Measurements from ENCODE around the gene IFITM1.
A peak's percentile ranks its signal among the peaks of the same experiment; 100 is the strongest.

The IFITM1 gene

DNA sequence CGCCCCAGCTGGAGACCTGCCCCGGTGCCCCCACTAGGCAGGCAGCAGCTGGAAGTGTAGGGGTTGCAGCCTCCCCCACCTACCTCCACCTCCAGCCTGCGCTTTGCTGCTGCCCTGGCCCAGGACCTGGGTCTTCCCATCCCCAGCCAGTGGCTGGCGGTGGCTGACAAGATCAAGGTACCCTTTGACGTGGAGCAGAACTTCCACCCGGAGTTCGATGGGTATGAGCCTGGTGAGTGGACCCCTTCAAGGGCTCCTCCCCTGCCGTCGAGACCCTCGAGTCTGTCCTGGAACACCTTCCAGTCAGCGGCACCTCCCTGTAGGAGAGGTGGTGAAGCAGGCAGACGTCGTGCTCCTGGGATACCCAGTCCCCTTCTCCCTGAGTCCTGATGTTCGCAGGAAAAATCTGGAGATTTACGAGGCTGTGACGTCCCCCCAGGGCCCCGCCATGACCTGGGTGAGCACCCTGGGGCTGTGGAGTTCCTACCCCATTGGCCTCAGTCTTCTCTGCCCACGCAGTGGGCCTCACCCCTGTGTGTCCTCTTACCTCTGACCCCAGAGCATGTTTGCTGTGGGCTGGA lies 20.5 kb upstream of the IFITM1 start:
- no peak for DNase-seq

DNA sequence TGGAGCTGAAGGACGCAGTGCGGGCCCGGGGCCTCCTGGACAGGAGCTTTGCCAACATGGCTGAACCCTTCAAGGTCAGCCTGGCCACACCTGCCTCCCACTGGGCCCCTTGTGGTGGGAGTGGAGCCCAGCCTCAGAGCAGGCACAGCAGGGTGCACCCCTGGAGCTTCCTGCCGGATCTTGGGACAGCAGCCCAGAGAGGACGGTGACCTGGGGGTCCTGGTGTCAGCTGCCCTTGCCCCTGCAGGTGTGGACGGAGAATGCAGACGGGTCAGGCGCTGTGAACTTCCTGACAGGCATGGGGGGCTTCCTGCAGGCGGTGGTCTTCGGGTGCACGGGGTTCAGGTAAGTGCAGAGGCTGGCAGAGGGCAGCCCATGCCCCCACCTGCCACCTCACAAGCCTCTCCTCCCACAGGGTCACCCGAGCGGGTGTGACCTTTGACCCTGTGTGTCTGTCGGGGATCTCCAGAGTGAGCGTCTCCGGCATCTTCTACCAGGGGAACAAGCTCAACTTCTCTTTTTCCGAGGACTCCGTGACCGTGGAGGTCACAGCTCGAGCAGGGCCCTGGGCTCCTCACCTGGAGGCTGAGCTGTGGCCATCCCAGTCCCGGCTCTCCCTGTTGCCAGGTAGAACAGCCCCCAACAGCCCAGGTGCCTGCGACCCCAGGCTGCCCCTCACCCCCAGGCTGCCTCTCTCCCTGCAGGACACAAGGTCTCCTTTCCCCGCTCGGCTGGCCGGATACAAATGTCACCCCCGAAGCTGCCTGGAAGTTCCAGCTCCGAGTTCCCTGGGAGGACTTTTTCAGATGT lies 19.8 kb upstream of the IFITM1 start:
- DNase-seq = no peak

DNA sequence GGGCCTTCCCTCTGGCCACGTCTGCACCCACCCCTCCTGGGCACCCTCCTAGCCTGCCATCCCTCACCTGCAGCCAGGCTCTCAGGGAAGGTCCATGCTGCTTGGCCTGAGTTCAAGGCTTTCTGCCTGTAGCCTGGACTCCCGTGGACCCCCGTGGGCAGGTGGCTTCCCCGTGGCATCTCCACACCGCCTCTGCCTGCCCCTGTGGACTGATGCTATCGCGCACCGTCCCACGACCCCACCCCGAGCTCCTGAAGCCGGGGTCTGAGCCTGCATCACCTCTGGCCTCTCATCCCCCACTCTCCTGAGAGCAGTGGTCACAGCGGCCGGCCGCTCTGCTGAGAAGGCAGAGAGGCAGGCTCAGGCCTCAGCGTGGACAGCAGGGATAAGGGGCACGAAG lies 19.1 kb upstream of the IFITM1 start:
- no peak for DNase-seq

DNA sequence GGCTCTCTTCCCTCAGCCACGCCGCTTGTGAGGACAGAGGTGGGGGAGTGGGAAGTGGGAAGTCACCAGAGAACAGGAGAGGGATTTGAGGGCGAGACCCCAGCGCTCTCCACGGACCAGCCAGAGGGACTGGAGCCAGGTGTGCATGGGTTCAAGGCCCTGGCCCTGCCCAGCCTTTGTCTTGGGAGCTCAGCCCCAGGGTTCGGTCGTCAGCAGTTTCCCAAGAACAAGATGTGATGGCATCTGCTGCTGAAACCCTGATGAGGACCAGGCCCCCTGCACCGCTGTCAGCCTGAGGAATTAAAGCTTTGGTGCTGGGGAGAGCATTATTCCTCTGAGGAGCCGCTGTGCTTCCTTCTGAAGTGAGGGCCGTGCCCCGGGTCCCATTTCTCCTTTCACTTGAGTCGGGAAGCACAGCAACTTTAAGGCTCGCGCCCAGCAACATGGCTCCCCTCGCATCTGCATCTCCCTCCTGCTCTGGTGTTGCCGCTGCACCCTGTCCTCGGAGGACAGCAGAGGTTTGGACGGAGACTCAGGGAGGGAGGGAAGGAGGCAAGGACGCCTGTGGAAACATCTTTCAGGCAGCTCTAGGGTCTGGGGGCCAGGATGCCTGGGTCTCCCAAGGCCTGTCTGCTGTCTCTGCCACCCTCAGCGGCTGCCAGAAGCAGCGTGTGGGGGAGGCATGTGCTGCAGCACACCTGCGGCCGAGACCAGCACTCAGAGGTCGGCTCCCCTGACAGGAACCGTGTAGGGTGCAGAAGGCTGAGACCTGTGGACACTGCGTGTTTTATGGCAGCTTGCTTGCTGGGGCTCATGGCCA lies 18.3 kb upstream of the IFITM1 start:
- DNase-seq = no peak

DNA sequence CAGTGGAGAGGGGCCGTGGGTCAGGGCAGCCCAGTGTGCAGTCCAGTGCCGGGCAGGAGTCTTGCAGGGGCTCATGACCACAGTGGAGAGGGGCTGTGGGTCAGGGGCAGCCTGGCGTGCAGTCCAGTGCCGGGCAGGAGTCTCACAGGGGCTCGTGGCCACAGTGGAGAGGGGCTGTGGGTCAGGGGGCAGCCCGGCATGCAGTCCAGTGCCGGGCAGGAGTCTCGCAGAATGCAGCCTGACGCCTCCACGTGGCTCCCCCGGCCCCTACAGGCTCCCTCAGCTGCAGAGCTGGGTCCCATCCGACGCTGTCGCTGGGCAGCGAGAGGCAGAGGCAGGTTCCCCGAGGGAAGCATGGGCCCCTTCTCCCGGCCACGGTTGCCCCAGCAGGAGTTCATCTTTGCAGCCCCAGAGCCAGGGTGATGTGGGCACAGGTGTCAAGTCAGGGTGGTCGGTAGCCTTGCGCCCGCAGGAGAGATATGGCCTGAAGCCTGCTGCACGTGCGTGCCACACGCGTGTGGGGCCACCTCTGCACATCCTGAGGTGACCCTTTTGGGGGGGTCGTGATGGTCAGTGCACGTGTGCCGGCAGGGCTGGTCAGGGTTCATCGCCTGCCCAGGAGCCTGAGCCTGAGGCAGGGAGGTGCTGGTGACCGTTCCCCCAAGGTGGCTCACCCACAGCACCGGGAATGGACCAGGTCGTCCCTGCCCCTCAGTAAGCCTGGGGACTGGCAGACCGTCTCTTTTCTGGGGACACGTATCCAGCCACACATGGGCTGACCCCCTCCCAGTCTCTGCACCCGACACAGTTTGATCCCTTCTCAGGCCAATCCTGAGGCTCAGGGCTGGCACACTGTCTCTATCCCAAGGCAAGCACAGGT lies 17.4 kb upstream of the IFITM1 start:
- no peak for DNase-seq

DNA sequence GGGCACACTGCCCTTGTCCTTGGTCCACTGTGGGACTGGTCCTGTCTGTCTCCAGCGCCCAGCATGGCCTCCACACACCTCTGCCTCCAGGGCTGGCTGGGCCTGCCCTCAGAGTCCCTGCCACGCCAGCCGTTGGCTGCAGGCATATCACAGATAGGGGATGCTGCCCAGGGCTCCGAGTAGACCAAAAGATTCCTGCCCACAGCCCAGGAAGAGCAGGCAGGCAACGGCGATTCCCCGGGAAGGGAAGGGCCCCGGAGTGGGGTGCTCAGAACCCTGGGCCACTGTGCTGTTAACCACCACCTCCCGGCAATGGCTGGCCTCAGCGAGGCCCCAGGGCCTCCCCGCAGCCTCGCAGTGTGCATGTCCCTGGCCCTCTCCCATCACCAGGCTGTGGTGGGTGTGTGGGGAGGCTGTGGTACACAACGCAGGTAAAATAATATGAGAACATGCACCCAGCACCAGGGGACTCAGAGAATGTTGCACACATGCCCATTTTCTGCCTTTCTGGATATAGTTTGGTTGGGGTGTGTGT lies 16.7 kb upstream of the IFITM1 start:
- no peak for DNase-seq

DNA sequence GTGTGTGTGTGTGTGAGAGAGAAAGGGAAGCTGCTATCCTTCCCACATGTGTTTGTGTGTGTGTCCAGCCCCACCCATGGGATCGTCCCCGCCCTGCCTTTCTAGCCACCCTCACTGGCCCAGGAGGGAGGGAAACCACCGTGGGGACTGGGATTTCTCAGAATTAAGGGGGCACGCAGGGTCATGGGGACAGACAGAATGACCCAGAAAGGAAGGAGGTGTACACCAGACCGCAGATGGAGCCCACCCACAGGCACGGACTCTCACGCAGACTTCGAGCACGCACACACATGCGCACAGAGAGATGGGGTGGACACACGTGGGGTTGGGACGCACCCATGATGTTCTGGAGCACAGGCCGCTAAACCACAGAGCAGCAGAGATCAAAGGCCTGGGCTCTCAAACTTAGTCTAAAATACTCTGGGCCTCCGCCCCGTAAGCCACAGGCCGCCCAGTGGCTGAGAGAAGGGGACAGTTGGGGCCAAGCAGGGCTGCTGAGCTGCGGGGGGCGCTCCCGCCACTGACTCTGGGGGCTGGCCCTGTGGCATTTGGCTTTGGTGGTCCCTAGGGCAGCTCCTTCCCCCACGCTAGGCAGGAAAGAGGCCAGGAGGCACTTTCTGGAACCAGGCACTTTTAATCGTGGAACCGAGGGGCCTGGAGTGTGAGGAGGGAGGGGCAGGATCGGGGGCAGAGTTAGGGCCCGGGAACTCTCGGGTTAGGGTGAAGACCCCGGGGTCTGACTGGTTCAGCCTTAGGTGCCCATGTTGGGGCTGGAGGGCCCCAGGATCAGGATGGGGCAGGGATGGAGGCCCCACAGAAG lies 16.0 kb upstream of the IFITM1 start:
- no peak for DNase-seq

DNA sequence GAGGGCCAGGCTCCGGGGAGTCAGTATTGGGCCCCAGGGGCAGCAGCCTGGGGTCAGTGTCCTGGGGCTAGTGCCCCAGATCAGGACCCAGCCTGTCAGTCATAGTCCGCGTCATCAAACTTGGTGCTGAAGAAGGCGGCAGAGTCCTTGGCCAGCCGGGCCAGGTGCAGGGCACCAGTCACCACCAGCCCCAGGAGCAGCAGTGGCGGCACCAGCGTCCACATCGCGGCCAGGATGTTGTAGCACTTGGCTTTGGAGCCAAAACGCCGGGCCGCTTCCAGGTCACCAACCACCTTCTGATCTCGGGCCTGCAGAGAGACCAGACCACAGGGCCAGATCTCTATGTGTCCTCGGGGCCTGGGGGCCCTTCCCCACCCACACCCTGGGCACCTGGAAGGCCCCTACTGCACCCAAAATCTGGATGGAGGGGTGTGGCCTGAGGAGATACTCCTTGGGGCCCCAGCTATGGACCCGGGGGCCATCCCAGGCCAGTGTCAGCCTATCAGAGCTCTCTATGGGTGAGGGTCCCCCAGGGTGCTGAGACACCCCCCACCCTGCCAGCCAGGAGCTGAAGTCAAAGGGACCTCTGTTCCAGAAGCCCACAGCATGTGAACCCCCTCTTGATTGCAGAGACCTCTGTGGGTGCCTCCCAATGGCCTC lies 15.3 kb upstream of the IFITM1 start:
- no peak for DNase-seq

DNA sequence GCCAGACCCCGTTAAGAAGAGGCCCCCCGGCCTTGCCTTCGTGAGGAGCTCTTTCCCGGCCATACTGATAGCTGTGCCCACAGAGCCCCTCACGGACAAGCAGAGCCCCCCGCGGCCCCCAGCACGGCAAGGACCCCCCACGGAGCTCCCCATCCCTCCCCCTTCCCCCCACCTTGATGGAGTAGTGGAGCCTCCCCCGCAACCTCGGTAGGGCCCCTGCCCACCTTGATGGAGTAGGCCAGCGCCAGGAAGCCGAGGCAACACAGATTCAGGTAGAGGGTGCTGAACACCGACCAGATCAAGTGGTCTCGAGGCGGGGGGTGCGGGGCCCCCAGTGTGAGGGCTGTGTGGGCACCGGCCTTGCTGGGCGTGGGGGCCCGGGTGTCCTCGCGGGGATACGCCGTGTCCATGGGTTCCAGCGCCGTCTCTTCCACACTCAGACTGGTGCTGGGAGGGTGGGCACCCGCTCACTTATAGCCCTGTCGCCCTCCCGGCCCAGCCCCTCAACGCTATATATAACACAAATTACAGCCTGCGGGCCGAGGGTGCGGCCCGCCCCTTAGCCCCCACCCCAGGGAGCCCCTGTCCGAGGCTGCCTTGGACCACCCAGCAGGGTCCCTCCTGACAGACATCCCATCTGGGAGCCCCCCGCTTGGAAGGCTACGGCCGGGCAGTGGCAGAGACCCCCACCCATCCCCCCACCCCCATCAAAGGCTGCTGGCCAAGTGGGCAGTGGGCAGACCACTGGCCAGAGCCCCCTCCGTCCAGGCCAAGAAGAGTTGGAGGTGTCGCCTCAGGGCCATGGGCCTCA lies 14.6 kb upstream of the IFITM1 start, which contains the start of gene IFITM5:
Gene IFITM5 (minus strand): TSS at position 446 of the 811 bp plus-strand sequence. CDS start 36 bp downstream, at position 410.
- DNase-seq = no peak

DNA sequence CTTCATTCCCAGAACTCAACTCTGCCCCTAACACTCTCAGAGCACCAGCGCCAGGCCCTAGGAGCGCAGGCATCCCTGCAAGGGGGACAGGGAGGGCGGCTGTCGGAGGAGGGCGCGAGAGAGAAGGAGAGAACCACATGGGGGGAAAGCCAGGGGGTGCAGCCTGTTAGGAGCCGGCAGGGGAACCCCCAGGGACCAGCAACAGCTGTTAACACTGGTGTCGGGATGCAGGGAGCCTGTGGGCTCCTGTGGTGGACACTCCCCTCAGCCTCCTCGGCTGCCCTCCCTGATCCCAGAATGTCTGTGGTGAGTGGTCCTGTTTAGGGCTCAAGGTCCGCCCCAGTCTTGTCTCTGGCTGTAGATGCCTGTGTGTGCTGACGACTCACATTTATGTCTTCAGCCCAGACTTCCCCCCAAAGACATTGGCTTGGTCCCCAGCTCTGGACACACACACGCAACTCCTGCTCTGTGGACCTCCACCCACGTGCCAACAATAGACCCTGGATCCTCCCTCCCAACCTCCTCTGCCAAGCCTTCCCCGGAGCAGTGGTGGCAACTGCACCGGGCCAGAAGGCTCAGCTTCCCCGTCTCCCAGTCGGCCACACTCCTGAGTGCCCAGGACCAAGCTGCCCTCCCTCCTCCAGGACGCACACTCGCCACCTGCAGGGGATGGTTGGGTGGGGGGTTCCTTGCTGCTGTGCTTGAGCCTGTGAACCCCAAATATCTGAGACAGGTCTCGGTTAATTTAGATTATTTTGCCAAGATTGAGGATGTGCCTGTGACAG lies 13.7 kb upstream of the IFITM1 start:
- DNase-seq = no peak

DNA sequence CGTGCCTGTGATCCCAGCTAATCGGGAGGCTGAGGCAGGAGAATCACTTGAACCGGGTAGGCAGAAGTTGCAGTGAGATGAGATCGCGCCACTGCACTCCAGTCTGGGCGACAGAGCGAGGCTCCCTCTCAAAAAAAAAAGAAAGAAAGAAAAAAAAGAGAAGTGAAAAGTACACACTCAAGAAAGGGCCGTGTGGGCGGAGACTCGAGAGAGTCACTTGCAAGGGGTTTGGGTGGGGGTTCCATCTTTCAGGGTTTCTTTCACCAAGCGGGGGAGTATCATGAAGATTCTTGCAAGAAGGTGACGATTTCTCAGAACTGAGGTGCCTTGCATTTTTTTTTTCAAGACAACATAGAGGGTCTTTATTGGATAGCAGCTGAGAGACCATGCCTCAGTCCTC lies 10.5 kb upstream of the IFITM1 start:
- DNase-seq = no peak

DNA sequence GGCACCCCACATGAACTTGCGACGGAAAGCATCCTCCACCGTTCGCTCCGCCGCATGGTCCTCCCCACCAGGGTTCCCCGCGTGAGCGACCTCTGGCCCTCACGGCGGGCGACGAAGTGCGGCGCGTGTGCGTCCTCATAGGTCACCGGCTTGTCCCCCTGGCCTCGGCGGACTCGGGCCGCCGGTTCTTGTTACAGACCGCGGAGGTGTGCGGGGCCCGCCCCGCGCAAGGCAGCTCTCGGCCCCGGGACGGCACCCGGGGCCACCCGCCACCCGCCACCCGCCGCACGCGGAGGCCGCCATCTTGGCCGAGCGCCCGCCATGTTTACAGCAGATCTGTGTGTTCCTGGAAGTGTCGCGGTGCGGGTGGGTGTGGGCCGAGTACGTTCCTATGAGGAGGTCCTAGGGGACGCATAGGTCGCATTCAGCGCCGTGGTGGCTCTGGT lies 9.8 kb upstream of the IFITM1 start:
- DNase-seq = no peak

DNA sequence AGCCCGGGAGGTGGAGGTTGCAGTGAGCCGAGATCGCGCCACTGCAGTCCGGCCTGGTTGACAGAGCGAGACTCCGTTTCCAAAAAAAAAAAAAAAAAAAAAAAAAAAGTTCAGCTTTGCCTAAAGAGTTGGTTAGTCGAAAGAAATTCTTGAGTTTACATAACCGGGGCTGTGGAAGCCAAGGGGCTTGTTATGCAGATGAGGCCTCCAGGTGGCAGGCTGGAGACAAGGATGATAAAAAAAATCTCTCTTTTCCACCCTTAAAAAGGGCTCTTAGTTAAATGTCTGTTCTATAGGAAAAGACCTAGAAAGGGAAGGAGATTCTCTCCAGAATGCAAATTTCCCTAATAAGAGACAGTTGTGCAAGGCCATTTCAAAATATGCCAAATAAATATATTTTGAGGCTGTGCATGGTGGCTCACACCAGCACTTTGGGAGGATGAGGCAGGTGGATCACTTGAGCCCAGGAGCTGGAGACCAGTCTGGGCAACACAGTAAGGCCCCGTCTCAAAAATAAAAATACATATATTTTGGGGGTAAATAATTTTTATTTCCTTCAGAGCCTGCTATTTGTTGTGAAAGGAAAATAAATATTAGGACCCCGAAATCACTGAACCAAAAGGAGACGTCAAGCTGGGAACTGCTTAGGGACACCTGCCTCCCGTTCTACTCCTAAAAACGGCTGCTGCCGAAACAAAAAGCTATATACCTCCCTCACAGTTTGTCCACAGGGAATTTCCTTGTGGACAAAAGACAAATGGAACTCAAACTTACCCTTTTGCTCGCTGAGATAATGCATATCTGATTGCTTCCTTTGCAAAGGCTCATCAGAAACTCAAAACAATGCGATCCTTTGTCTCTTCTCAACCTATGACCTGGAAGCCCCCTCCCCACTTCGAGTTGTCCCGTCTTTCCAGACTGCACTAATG lies 8.7 kb upstream of the IFITM1 start:
- no peak for DNase-seq

DNA sequence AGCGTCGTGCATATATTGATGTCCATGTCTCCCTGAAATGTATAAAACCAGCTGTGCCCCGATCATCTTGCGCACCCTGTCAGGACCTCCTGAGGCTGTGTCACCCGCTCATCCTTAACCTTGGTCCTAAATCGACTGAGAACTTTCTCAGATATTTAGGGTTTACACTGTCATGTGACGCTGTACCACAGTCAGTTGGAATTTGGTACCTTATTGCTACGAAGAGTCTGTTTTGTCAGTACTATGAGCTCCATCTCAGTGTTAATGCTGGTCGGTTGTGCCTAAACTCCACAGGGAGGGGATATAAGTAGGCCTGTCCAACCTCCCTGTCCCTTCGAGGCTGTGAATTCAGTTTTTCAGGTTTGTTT lies 8.0 kb upstream of the IFITM1 start:
- no peak for DNase-seq

DNA sequence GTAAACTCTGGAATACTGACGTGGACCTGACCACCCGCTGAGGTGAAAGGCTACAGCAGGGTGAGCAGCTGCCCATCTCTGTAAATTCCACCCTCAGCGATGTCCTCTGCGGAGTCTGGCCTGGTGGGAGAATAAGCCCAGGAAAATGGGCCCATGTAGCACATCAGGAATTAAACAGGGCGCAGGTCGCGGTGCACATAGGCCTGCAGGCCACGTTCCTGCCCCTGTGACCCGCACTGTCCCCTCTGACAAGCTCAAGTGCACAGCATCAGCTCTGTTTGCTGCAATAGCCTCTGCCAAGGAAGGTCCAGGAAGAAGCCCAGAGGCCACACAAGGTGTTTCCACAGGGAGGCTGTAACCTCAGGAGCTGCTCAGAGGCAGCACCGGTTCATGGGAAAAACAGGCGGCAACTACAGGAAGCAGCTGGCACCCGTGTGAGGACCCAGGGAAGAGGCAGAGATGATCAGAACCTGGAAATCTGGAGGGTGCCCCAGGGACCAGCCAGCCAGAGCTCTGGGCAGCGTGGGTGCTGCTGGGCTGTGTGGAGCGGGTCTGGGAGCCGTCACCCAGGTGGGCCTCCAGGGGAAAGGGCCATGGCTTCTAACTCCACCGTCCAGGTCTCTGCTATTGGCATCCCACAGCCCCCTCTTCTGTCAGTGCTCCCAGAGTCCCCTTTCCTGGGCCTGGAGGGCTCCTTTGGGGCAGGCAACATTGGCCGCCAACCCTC lies 7.0 kb upstream of the IFITM1 start:
- DNase-seq = no peak

DNA sequence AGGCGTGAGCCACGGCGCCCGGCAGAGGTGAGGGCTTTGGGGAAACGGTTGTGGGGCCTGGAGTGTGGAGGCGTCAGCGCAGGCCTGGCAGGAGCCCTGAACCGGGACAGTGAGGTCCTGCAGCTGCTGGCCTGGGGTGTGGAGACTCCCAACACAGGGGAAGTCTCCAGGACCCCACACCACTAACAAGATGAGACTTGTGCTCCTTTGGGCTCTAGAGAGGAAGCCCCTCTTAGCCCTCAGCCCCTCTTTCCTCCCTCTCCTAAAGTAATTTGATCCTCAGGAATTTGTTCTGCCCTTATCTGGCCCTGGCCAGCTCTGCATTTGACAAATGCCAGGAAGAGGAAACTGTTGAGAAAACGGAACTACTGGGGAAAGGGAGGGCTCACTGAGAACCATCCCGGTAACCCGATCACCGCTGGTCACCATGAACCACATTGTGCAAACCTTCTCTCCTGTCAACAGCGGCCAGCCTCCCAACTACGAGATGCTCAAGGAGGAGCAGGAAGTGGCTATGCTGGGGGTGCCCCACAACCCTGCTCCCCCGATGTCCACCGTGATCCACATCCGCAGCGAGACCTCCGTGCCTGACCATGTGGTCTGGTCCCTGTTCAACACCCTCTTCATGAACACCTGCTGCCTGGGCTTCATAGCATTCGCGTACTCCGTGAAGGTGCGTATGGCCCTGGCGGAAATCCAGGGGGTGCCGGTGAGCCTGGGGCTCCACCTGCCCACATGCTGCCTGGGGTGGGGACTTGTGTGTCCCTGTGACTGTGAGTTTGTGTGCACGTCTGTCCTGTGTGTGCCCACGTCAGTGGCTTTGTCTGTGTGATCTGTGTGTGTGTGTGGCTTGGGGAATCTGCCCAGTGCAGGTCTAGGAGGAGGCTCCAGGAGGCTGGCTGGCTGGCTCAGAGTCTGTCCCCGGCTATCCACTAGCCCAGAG lies 5.8 kb upstream of the IFITM1 start, which contains the start of gene IFITM2:
Gene IFITM2 (plus strand): TSS at position 51 of the 943 bp plus-strand sequence. CDS start 377 bp downstream, at position 428.
- peak; percentile 76 for DNase-seq
